Measurements from ENCODE around the gene PLA2G2C.

DNA sequence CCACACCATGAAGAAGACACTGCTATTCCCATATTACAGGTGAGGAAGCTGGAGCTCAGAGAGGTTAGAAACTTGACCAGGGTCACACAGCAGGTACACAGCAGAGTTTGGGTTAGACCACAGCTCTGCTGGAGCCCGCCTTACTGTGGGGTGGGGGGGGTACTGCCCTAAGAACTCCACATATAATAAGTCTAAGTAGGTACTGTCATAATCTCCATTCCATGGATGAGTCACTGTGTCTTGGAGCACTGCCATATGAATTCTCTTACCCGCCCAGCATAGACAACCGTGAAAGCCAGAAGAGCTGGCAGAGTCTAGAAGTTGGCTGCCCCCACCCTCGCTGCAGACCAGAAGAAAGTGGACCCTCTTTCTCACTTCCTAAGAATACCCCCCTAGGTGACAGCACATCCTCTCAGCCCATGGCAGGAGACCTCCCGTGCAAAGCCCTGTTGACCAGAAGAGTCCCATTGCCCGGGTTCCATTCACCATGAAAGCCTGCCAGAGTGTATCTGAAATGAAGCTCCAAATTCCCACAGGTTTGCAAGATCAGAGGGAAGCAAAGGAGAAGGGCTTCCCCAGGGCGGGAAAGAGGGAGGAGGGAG, 61.8 kb downstream of the PLA2G2C start:
- TF ChIP-seq, protein P1, sequence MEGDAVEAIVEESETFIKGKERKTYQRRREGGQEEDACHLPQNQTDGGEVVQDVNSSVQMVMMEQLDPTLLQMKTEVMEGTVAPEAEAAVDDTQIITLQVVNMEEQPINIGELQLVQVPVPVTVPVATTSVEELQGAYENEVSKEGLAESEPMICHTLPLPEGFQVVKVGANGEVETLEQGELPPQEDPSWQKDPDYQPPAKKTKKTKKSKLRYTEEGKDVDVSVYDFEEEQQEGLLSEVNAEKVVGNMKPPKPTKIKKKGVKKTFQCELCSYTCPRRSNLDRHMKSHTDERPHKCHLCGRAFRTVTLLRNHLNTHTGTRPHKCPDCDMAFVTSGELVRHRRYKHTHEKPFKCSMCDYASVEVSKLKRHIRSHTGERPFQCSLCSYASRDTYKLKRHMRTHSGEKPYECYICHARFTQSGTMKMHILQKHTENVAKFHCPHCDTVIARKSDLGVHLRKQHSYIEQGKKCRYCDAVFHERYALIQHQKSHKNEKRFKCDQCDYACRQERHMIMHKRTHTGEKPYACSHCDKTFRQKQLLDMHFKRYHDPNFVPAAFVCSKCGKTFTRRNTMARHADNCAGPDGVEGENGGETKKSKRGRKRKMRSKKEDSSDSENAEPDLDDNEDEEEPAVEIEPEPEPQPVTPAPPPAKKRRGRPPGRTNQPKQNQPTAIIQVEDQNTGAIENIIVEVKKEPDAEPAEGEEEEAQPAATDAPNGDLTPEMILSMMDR (IDR thresholded peaks at IDR 0.05) = no peak
- no peak for TF ChIP-seq POLR2A (IDR thresholded peaks at IDR 0.05)
- no peak for TF ChIP-seq POLR2AphosphoS5 (IDR thresholded peaks at IDR 0.05)
